ENCODE data around the gene TRIM75. TPM values are rescaled to one million over a fixed set of nuclear protein-coding genes. Genes with fewer than 3 reads are reported as not detected.
"Not testable (repeated sequence)": the region's sequence is repeated elsewhere in the genome, so short reads cannot be mapped to it uniquely, and the experiment has no call there.

Gene TRIM75
- total RNA-seq, 2 experiments from 2014 or later, result not detected

DNA sequence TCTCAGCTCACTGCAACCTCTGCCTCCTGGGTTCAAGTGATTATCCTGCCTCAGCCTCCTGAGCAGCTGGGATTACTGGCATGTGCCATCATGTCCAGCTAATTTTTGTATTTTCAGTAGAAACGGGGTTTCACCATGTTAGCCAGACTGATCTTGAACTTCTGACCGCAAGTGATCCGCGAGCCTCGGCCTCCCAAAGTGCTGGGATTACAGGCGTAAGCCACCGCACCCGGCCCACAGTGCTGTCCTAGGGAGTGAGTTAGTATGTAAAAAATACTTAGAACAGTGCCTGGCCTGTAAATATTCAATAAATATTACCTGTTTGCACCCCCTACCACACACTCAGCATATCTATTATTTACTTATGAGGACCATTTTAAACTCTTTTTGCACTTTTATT, 38.5 kb downstream of the TRIM75 start:
- ATAC-seq; DNase-seq; H3K27me3 Mint-ChIP-seq; H3K4me3 Mint-ChIP-seq; H3K9me3 Mint-ChIP-seq (ENCODE audit: low read depth); H3K36me3 Mint-ChIP-seq; H3K4me1 Mint-ChIP-seq; H3K27ac Mint-ChIP-seq; CTCF ChIA-PET: not testable (repeated sequence)

DNA sequence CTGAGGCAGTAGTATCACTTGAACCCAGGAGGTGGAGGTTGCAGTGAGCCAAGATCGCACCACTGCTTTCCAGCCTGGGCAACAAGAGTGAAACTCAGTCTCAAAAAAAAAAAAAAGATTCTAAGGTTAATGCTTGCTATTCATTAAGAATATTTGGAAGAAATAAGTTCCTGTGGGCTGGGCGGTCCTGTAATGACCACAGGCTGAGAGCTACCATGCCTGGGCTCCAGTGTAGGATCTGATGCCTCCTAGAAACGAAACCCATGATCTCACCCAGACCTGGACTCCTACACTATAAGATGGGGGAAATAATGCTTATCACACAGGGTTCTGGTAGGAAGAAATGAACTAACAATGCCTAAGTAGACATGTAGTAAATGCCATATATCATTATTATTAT, 41.2 kb downstream of the TRIM75 start:
- no peaks in the 10 kb centered on the region for H3K4me1 Mint-ChIP-seq
- no peak overlapping the region for H3K4me3 Mint-ChIP-seq
- CTCF ChIA-PET, result no interaction called here
- DNase-seq (no peak), ATAC-seq (no peak)
- H3K36me3 Mint-ChIP-seq, result peaks cover 2% of the 10 kb centered on the region
- no peaks in the 10 kb centered on the region for H3K9me3 Mint-ChIP-seq (ENCODE audit: low read depth)
- no peak overlapping the region for H3K27ac Mint-ChIP-seq
- H3K27me3 Mint-ChIP-seq, result no peaks in the 10 kb centered on the region

DNA sequence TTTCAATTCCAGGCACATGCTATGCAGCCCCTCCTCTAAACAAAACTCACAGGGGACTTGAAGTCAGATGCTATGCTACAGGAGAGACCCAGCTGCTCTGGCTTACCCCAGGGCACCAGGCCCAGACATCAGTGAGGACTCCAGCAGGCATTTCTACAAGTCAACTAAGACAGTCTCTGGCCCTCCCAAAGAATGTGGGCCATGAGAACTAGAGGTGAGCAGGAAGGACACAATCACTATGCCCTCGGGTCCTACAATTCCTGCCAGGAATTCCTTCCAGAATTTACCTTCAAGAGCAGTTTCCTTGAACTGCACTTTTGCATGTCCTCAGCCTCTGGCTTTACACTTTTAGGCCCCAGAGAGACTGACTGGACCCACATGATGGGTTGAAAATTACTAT, 41.6 kb downstream of the TRIM75 start:
- H3K36me3 Mint-ChIP-seq, result peaks cover 2% of the 10 kb centered on the region
- H3K4me1 Mint-ChIP-seq, result no peaks in the 10 kb centered on the region
- no peak overlapping the region for H3K4me3 Mint-ChIP-seq
- no peaks in the 10 kb centered on the region for H3K27me3 Mint-ChIP-seq
- H3K27ac Mint-ChIP-seq, result no peak overlapping the region
- ATAC-seq (no peak), DNase-seq (no peak)
- no peaks in the 10 kb centered on the region for H3K9me3 Mint-ChIP-seq (ENCODE audit: low read depth)
- CTCF ChIA-PET, result interaction anchor here (2.8 kb wide), 1 partner anchor 327 kb away, joined by 17 read pairs; no protein-coding TSS in a partner anchor

DNA sequence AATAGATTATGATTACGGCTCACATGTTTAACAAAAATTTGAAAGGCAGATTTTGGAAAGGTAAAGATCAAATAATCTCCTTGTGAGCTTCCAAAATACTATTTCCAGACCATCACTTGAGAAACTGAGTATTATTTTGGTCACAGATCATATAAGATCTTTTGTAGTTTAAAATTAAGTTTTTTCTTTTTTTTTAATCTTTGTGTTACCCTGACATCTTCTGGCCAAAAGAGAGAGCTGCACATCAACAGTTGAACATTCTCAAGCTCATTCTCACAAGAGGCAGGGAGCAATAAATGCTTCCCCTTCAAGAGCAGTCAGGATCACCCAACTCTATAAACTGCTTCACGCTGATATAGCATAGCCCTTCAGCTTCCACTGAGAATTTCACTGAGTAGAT, 43.1 kb downstream of the TRIM75 start:
- no peak for ATAC-seq
- H3K27ac Mint-ChIP-seq, result no peak overlapping the region
- H3K27me3 Mint-ChIP-seq, result no peaks in the 10 kb centered on the region
- H3K4me3 Mint-ChIP-seq, result no peak overlapping the region
- CTCF ChIA-PET, result interaction anchor here (0.6 to 3.0 kb wide), 12 partner anchors 9 to 366 kb away, joined by 3 to 17 read pairs (median 4); partner anchors contain the start of genes SMIM31 and TMEM192
- H3K9me3 Mint-ChIP-seq (ENCODE audit: low read depth), result no peaks in the 10 kb centered on the region
- peaks cover 5% of the 10 kb centered on the region for H3K36me3 Mint-ChIP-seq
- no peaks in the 10 kb centered on the region for H3K4me1 Mint-ChIP-seq
- no peak for DNase-seq

DNA sequence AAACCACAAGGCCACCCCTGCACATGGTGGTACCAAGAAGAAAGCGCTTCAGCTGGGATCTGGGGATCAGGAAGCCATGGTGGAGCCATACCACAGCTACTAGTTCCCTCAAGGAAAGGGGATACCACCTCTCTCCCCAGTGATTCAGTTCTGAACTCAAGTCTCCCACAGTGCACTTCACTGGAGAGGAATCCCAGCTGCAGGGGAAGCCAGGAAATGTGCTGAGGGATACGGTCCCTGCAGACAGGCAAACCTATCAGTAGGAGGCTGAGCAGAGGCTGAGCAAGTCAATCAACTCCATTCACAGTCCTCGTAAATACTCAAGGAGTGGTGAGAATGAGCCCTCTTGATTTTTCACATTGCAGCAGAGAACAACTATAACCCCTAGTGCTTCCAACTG, 48.0 kb downstream of the TRIM75 start:
- CTCF ChIA-PET, result interaction anchor here (0.7 kb wide), 1 partner anchor 328 kb away, joined by 3 read pairs; no protein-coding TSS in a partner anchor
- DNase-seq (no peak), ATAC-seq (no peak)
- no peaks in the 10 kb centered on the region for H3K27me3 Mint-ChIP-seq
- no peak overlapping the region for H3K4me3 Mint-ChIP-seq
- H3K9me3 Mint-ChIP-seq (ENCODE audit: low read depth), result no peaks in the 10 kb centered on the region
- H3K36me3 Mint-ChIP-seq, result peaks cover 5% of the 10 kb centered on the region
- H3K27ac Mint-ChIP-seq, result no peak overlapping the region
- H3K4me1 Mint-ChIP-seq, result no peaks in the 10 kb centered on the region

DNA sequence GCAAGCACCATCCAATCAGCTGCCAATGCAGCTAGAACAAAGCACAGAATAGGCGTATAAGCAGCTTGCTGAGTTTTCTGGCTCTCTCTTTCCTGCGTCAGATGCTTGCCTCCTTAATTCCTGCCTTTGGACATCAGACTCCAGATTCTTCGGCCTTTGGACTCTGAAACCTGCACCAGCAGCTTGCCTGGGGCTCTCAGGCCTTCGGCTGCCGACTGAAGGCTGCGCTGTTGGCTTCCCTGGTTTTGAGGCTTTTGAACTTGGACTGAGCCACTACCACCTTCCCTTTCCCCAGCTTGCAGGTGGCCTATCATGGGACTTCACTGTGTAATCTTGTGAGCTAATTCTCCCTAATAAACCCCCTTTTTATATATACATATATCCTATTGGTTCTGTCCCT, 52.9 kb downstream of the TRIM75 start:
- Mint-ChIP-seq H3K4me3 (no peak overlapping the region), H3K36me3 (peaks cover 2% of the 10 kb centered on the region), H3K27ac (no peak overlapping the region), H3K9me3 (ENCODE audit: low read depth) (no peaks in the 10 kb centered on the region), H3K27me3 (no peaks in the 10 kb centered on the region), H3K4me1 (peaks cover 2% of the 10 kb centered on the region)
- CTCF ChIA-PET, result interaction anchor here (1.5 kb wide), 2 partner anchors 9 to 10 kb away, joined by 3 to 5 read pairs; no protein-coding TSS in a partner anchor
- no peak for DNase-seq
- ATAC-seq, result no peak

Other genes starting within 250 kb of the TRIM75 start
- gene APELA, start 176.7 kb upstream of the TRIM75 start, total RNA-seq, result not detected
- gene TRIM61, start 76.2 kb upstream of the TRIM75 start, total RNA-seq, result 1 to 10 TPM; 1.7 to 2.2 TPM
- not detected for gene TRIM60, start 21.9 kb upstream of the TRIM75 start, total RNA-seq
- gene TMEM192, start 59.0 kb downstream of the TRIM75 start, total RNA-seq, result 1 to 10 TPM; 6.4 to 7.3 TPM
- gene KLHL2, start 153.7 kb downstream of the TRIM75 start, total RNA-seq, result 10 to 100 TPM; 22.2 to 27.0 TPM

All from activated CD8-positive, alpha-beta memory T cell treated with anti-CD3 and anti-CD28 coated beads, Interleukin-2, amount 10 ng/mL, durations not matched to agents 7 days and 5 days (primary cell).